Tibial nerve (tissue), 4 donors: ENCODE measurements around the gene UBE2E2.

Experiments
- CTCF ChIP-seq, 5 experiments: fragments of 200-600 bp in 3 of 5; fragments of 450-650 bp in 2 of 5; sonication (generic) in 3 of 5; IDR thresholded peaks; one replicate each; pipeline ENCODE4 v1.5.1; 2016 to 2019; ENCODE audit warnings: antibody characterized with exemption in 5 of 5, mild to moderate bottlenecking in 3 of 5, moderate library complexity in 2 of 5
- EP300 ChIP-seq, 2 donors: sonication (generic); formaldehyde crosslinking; IDR thresholded peaks; one replicate each; pipeline ENCODE4 v1.6.1; 2017; ENCODE audit warnings: antibody characterized with exemption in 2 of 2, mild to moderate bottlenecking in 1 of 2
- POLR2A ChIP-seq, 2 donors: fragments of 450-650 bp; IDR thresholded peaks; one replicate each; pipeline ENCODE4 v1.6.1; 2017; ENCODE audit warnings: antibody characterized with exemption in 2 of 2, mild to moderate bottlenecking in 2 of 2, moderate library complexity in 2 of 2

- TF ChIP-seq CTCF (IDR thresholded peaks at IDR 0.05): no peak
- no peak for TF ChIP-seq EP300 (IDR thresholded peaks at IDR 0.05)
- no peak for TF ChIP-seq POLR2A (IDR thresholded peaks at IDR 0.05)
Observed at GRCh38 chr3:23440416-23441294, 237.5 kb downstream of the UBE2E2 start.
